Frontal cortex (tissue), 4 donors: ENCODE measurements around the gene MMS22L. TPM values are rescaled to one million over a fixed set of nuclear protein-coding genes. Genes with fewer than 3 reads are reported as not detected.

ENCODE experiments used
- DNase-seq, 2 donors: peaks; one replicate each; pipeline ENCODE4 v3.0.0; 2012; ENCODE audit warnings: low spot score in 2 of 2
- FAIRE-seq: peaks from 2 replicates; lab custom pipeline; 2012; peaks lifted over from hg19 to GRCh38; lab: Jason Lieb, UNC
- total RNA-seq: library from RNA; depleted of rRNA; stranded (reverse); fragments of >200 nt; gene quantifications from one replicate; pipeline ENCODE4 v1.2.3, GENCODE V29; 2014
- donor health status: control.
- donor health status: control.
- donor health status: control.

The MMS22L gene
- total RNA-seq, 1 donor from 2014 or later: 9.4 TPM

DNA sequence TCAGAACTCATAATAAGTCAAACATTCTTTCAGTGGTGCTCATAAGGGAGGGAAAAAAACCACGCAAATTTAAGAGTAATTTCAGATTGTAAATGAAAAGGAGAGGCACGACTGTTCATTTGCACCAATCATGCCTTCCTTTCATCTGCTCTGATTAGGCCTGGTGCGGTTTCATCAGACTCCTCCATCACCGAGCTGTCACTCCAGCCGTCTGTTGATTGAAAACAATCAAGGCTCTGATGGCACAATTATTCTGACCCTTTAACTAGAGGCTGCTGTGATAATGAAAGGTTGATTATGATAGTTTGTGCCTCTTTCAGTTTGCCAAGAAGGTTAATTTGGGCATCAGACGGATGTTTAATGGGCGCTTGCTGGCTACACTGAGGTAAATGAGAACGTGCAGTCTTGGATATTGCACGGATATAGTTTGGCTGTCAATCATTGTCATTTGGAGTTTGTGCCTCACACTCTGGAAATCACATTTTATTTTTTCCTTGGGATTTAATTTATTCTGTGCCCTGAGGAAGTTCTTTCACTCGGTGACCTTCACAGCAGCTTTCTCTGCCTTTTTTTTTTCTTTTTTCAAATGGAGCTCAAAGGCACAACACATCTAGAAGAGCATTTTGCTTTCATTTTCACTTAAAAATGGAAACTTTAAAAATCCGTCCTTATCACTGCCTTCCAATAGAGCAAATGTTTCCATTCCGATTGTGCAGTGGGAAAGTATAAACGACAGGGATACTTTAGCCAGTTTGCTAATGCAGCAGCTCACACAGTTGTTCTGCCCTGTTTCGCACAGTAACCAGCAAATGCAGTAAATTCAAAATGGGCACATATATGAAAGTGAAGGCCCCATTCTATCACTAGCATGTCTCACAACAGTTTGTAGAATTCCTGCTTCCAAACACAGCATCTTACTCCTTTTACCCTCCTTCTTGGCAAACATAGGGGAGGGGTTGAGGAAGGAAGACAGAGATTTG, 185.7 kb downstream of the MMS22L start:
- no peak for FAIRE-seq
- peak in 1 of 2 donors; percentile 4 for DNase-seq

DNA sequence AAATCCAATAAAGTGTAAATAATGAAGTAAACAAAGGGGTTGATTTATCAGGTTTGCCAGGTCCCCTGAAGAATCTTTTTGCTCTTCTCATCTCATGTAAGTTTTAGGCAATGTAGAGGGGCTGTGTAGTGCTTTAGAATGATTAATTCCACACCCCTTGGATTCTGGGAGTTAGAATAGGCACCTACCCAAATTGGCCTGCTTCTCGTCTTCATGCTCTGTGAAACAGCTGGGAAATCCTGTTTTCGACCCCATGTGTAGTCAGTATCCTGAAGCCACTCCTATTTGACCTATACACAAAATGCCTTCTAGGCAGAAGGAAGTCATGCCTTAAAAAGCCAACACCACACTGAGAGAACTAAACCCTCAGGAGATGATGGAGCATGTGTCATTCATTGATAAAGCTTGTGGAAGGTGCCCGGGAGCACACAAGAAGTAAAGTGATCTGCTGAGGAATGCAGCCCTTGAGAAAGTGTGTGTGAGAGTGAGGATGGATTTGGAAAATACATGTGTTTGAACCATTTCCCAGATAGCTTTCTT, 187.6 kb downstream of the MMS22L start:
- no peak for FAIRE-seq

DNA sequence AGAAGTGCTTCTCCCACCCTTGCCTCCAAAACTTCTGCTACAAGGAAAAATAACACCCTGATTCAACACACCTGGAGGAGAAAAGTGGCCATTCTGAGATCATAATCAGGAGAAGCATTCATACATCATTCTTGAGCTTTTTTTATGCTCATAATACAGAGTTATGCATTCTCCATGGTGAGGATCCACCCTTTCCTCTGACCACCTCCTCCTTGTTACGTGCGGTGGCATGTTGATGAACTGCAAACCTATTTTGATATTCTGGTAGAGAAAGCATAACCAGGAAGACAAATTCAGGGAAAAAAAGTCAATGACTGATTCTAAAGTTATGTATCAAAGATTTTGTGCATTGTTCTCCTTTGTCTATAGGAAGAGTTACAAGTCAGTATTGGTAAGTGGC, 188.6 kb downstream of the MMS22L start:
- no peak for FAIRE-seq
- no peak for DNase-seq

More for the DNA sequence above, 187.6 kb downstream of the MMS22L start:
- DNase-seq: no peak

DNA sequence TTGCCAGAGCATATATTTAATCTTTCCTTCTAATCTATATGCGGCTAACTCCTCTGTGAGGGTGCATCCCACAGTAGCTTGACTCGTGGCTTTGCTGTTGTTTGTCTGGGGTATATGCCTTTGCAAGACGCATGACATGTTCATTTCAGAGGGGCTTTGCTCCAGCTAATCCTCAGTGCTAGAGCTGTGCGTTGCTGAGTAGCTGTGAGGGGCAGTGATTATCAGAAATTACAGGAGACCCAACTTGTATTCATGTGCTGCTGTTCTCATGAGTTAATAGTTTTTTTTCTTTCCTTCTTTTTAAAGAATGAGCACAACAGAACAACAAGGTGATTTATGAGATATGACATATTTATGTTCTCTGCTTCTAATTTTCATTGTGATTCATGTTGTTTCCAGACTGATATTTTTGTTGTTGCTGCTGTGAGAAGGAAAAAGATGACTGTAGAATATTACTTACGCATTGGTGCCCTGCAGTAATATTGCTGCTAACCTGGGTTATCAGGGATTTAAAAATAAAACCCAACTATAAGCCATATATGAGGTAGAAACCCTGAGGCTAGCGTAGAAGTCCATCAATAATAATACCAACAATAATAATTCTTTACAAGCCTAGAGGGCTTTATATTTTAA, 190.2 kb downstream of the MMS22L start:
- DNase-seq (no peak), FAIRE-seq (no peak)
